ENCODE measurements around the gene SOX14.

The SOX14 gene

DNA sequence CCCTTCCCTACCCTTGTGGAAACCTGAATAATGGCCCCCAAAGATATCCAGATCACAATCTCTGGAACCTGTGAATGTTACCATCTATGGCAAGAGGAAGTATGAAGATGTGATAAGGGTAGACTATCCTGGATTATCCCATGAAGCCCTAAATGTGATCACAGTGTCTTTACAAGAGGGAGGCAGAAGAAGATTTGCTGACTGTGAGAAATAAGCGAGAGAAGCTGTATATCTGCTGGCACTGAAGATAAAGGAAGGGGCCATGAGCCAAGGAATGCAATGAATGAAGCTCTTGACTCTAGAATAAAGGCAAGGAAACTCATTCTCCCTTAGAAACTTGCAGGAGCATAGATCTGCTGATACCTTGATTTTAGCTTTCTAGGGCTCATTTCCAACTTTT is 39.1 kb downstream of the SOX14 start:
- H3K36me3 ChIP-seq (ENCODE audit: control insufficient read depth in 1 of 2, insufficient read depth in 2 of 2, low read length in 2 of 2): no peaks in the 10 kb centered on the region
- no peak overlapping the region for H3K27ac ChIP-seq (ENCODE audit: low read length)
- H3K27me3 ChIP-seq (ENCODE audit: low read depth, low read length): no peaks in the 10 kb centered on the region
- H3K4me1 ChIP-seq (ENCODE audit: control insufficient read depth in 1 of 2, insufficient read depth in 2 of 2, low read length in 2 of 2): no peaks in the 10 kb centered on the region
- H3K4me3 ChIP-seq (ENCODE audit: low read depth in 1 of 2, low read length in 2 of 2): no peak overlapping the region
- H3K9me3 ChIP-seq (ENCODE audit: control insufficient read depth in 1 of 2, low read length in 2 of 2): peaks cover 0 to 5% of the 10 kb centered on the region in 2 donors

DNA sequence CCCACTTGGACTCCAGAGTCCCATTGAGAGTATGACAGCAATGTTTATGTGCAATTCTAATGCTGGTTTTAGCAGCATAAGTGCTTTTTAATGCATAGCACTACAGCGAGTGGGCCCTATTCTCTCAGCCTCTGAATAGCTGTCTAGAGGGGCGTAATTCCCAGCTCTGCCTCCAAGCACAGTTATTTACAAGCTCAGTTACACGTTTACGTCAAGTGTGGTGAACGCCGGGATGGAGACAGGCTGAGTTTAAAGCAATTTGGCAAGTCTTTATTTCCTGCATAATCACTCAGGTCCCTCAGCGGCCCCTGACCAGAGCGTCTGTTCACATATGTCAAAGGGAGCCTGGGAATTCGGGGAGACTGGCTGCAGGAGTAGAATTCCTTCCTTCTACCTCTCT is 43.9 kb downstream of the SOX14 start:
- no peak overlapping the region for H3K27ac ChIP-seq (ENCODE audit: low read length)
- H3K36me3 ChIP-seq (ENCODE audit: control insufficient read depth in 1 of 2, insufficient read depth in 2 of 2, low read length in 2 of 2): no peaks in the 10 kb centered on the region
- H3K27me3 ChIP-seq (ENCODE audit: low read depth, low read length): no peaks in the 10 kb centered on the region
- H3K9me3 ChIP-seq (ENCODE audit: control insufficient read depth in 1 of 2, low read length in 2 of 2): peaks cover 0 to 5% of the 10 kb centered on the region in 2 donors
- H3K4me3 ChIP-seq (ENCODE audit: low read depth in 1 of 2, low read length in 2 of 2): no peak overlapping the region
- no peaks in the 10 kb centered on the region for H3K4me1 ChIP-seq (ENCODE audit: control insufficient read depth in 1 of 2, insufficient read depth in 2 of 2, low read length in 2 of 2)

DNA sequence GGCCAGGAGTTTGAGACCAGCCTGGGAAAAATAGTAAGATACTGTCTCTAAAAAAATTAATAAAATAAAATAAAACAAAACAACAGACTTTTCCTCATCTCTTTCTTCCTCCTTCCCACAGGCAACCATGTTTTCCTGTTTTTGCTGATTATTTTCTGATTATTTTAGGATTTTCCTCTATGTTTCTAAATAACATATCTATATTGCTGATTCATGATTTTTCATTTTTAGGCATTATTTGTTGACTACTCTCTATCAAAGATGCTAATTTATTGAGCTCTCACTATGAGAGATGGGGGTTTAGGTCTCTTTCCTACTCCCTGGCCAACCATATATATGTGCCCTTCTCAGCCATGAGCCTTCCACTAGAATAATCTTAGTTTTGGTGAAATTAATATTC is 45.4 kb downstream of the SOX14 start:
- H3K4me1 ChIP-seq (ENCODE audit: control insufficient read depth in 1 of 2, insufficient read depth in 2 of 2, low read length in 2 of 2): no peaks in the 10 kb centered on the region
- H3K27ac ChIP-seq (ENCODE audit: low read length): no peak overlapping the region
- H3K4me3 ChIP-seq (ENCODE audit: low read depth in 1 of 2, low read length in 2 of 2): no peak overlapping the region
- H3K36me3 ChIP-seq (ENCODE audit: control insufficient read depth in 1 of 2, insufficient read depth in 2 of 2, low read length in 2 of 2): no peaks in the 10 kb centered on the region
- no peaks in the 10 kb centered on the region for H3K9me3 ChIP-seq (ENCODE audit: control insufficient read depth in 1 of 2, low read length in 2 of 2)
- H3K27me3 ChIP-seq (ENCODE audit: low read depth, low read length): no peaks in the 10 kb centered on the region

DNA sequence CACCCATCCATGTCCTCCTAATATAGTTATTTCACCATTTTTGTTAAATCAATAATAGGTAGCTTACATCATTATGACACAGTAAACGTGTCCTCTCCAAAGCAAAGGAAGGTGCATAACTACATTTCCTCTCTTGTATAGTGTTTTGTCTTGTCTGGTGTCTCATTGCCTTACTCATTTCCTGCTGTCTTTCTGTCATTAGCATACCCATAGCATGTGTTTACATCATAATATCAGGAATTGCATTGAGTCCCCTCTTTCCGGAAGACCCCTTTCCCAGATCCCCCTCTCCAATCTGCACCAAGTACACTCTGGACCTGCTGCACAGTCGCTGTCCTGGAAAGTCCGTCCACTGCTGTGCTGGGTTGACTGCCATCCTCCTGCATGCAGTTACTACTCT is 47.9 kb downstream of the SOX14 start:
- no peaks in the 10 kb centered on the region for H3K36me3 ChIP-seq (ENCODE audit: control insufficient read depth in 1 of 2, insufficient read depth in 2 of 2, low read length in 2 of 2)

DNA sequence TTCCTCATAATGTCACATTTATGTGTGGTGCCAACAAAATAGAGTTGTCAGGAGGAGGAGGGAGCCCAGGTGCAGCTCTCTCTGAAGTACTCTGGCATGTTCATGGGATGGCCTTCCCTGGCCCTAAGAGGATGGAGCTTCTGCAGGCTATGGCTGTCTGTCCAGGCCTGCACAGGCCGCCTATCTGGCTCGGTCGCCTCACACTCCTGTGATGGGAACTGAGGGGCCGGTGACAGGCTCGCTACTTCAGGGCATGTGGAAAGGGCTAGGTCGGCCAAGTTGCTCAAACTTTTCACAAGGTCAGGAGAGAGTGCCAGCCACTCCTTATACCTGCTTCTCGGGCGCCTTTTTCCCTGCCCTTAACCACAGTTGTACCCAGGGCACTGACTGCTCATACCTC is 51.1 kb downstream of the SOX14 start:
- no peaks in the 10 kb centered on the region for H3K4me1 ChIP-seq (ENCODE audit: control insufficient read depth in 1 of 2, insufficient read depth in 2 of 2, low read length in 2 of 2)
- H3K27ac ChIP-seq (ENCODE audit: low read length): no peak overlapping the region

More for the DNA sequence above, 47.9 kb downstream of the SOX14 start:
- Histone ChIP-seq H3K4me3 (ENCODE audit: low read depth in 1 of 2, low read length in 2 of 2) (no peak overlapping the region), H3K27ac (ENCODE audit: low read length) (no peak overlapping the region), H3K9me3 (ENCODE audit: control insufficient read depth in 1 of 2, low read length in 2 of 2) (no peaks in the 10 kb centered on the region), H3K27me3 (ENCODE audit: low read depth, low read length) (no peaks in the 10 kb centered on the region), H3K4me1 (ENCODE audit: control insufficient read depth in 1 of 2, insufficient read depth in 2 of 2, low read length in 2 of 2) (no peaks in the 10 kb centered on the region)

More for the DNA sequence above, 51.1 kb downstream of the SOX14 start:
- Histone ChIP-seq H3K27me3 (ENCODE audit: low read depth, low read length) (no peaks in the 10 kb centered on the region), H3K36me3 (ENCODE audit: control insufficient read depth in 1 of 2, insufficient read depth in 2 of 2, low read length in 2 of 2) (no peaks in the 10 kb centered on the region), H3K4me3 (ENCODE audit: low read depth in 1 of 2, low read length in 2 of 2) (no peak overlapping the region), H3K9me3 (ENCODE audit: control insufficient read depth in 1 of 2, low read length in 2 of 2) (no peaks in the 10 kb centered on the region)
